ENCODE results near the gene NTSR2.

DNA sequence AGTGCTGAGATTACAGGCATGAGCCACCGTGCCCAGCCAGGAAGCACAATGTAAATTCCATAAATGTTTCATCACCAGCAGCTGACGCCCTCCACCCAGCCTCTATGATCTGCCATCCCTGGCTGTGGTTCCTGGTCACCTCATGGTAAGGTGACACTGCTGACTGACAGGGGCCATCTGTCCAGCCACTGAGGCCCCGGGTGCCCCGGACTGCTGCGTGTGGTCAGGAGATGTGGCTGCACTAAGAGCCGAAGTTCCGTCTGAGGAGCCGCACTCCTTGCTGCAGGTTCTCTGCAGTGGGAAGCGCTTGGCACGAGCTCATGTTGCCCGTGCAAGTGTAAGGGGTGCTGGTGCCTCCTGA lies 10.9 kb downstream of the NTSR2 start:
- TF ChIP-seq, protein P1, sequence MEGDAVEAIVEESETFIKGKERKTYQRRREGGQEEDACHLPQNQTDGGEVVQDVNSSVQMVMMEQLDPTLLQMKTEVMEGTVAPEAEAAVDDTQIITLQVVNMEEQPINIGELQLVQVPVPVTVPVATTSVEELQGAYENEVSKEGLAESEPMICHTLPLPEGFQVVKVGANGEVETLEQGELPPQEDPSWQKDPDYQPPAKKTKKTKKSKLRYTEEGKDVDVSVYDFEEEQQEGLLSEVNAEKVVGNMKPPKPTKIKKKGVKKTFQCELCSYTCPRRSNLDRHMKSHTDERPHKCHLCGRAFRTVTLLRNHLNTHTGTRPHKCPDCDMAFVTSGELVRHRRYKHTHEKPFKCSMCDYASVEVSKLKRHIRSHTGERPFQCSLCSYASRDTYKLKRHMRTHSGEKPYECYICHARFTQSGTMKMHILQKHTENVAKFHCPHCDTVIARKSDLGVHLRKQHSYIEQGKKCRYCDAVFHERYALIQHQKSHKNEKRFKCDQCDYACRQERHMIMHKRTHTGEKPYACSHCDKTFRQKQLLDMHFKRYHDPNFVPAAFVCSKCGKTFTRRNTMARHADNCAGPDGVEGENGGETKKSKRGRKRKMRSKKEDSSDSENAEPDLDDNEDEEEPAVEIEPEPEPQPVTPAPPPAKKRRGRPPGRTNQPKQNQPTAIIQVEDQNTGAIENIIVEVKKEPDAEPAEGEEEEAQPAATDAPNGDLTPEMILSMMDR (IDR thresholded peaks at IDR 0.05), result no peak
- TF ChIP-seq POLR2A (IDR thresholded peaks at IDR 0.05), result no peak
